GM18907 (cell line): ENCODE data around the gene CDHR4.
"Not testable (repeated sequence)": the region's sequence is repeated elsewhere in the genome, so short reads cannot be mapped to it uniquely, and the experiment has no call there.

Experiments used
- ATAC-seq: cut with Tn5 transposase; IDR thresholded peaks from one replicate; pipeline ENCODE4 v1.9.1; 2021; ENCODE audit warnings: mild to moderate bottlenecking, moderate library complexity; ENCODE audit not compliant: unreplicated experiment

CDHR4 gene

DNA sequence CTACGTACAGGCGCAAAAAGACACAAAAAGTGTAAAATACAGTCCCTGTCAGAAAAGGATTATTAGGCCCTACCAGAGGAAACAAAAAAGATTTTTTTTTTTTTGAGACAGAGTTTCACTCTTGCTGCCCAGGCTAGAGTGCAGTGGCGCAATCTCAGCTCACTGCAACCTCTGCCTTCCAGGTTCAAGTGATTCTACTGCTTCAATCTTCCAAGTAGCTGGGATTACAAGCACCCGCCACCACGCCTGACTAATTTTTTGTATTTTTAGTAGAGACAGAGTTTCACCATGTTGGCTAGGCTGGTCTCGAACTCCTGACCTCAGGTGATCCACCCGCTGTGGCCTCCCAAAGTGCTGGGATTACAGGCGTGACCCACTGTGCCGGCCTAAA is 18.7 kb downstream of the CDHR4 start:
- ATAC-seq: not testable (repeated sequence)

DNA sequence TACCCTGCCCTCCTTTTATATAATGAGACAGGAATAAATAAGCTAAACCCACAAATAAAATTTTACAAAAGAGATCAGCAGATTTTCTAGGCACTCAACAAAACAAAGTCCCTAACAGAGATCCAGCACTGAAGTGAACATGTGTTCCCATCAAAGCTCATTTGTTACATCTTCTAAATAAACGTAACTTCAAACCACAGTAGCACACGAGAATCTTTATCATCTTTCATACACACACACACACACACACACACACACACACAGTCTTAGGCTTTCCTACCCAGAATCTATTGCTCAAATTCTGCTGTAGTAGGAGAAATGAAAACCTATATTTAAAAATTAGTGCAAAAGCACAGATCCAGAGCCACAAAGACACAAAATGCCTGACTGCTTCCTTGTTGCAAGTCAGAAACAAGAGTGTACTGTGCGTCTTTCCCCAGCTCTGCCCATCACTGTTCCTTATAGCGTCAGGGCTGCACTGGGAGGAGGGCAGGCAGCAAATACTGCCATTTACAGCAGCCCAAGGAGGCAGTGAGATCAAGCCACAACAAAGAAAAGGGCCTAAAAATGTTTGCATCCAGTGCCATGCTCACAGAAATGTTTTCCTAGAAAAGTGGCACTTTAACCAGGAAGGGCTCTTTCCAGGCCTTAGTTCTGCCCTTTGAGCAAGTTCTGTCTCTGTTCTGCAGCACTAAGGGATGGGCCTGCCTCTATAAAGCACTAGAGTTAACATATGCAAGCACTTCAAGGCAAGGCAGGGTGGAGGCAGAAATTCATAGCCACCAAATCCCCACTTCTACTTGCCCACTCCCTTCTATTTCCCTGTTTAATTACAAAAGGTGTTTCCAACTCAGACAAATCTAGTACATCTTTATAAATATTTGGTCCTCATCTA is 19.3 kb downstream of the CDHR4 start:
- ATAC-seq: no peak

DNA sequence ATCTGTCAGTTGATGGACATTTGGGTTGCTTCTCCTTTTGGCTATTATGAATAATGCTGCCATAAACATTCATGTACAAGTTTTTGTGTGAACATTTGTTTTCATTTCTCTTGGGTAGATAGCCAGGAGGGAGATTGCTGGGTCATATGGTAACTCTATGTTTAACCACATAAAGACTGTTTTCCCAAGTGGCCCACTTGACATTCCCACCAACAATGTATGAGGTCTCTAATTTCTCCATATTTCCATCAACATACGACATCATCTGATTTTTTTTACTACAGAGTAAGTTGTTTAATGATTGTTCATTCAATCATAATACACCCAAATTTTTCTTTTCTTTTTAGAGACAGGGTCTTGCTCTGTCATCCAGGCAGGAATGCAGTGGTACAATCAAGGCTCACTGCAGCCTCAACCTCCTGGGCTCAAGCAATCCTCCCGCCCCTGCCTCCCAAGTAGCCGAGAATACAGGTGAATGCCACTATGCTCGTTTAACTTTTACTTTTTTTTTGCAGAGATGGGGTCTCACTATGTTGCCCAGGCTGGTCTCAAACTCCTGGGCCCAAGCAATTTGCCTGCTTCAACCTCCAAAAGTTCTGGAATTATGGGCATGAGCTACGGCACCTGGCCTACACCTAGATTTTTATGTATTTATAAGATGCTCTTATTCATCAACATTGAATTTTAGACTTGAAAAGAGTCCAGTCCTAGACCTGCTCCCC is 20.2 kb downstream of the CDHR4 start:
- ATAC-seq: no peak

DNA sequence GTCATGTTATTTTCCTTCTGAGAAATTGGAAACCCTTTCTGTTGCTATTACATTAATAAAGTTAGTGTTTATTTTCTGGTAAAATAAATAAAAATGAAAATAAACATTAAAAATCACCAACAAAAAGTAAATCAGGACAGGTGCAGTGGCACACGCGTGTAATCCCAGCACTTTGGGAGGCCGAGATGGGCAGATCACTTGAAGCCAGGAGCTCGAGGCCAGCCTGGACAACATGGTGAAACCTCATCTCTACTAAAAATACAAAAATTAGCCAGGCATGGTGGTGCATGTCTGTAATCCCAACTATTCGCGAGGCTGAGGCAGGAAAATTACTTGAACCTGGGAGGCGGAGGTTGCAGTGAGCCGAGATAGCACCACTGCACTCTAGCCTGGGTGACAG is 23.6 kb downstream of the CDHR4 start:
- ATAC-seq: not testable (repeated sequence)

DNA sequence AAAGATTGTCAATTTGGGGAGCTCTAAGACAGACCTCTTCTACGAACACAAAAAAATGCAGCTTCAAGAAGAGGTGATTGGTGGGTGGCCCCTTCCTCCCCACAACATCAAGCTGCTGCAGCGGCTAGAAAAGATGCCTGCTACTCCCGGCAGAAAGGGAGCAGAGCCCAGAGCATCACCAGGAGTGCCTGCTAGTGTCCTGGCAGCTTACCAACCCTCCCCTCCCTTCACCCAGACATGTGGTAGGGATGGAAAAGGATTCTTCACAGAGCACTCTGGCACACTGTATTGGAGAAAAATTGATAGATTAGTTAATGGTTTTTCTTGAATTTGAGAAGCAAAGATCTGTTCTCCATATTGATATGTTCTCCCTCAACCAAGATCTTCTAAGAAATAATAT is 24.1 kb downstream of the CDHR4 start:
- ATAC-seq: no peak

DNA sequence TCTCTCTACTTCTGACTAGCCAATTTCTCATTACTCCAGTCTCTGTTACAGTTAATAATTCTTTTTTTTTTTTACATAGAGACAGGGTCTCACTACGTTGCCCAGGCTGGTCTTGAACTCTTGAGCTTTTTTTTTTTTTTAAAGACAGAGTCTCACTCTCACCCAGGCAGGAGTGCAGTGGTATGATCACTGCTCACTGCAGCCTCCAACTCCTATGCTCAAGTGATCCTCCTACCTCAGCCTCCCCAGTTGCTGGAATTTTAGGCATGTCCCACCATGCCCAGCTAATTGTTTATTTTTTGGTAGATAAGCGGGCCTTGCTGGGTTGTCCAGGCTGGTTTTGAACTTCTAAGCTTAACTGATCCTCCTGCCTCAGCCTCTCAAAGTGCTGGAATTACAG is 27.0 kb downstream of the CDHR4 start:
- ATAC-seq: no peak

DNA sequence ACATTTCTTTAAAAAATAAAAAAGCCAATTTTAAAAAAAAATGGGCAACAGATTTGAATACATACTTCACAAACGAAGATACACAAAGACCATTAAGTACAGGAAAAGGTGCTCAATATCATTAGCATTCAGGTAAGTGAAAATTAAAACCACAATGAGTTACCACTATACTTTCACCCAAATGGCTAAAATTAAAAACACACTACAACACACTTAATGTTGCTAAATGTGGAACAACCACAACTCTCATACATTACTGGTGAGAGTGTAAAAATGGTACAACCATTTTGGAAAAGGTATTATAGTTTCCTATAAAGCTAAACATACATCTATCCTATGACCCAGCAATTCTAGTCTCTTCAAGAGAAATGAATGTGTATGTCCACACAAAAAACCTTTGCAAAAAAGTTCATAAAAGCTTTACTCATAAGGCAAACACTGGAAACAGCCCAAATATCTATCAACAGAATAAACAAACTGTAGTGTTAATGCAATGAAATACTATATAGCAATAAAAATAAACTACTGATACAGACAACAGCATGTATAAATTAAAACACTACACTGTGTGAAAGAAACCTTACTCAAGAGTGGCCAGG is 28.2 kb downstream of the CDHR4 start:
- ATAC-seq: no peak

DNA sequence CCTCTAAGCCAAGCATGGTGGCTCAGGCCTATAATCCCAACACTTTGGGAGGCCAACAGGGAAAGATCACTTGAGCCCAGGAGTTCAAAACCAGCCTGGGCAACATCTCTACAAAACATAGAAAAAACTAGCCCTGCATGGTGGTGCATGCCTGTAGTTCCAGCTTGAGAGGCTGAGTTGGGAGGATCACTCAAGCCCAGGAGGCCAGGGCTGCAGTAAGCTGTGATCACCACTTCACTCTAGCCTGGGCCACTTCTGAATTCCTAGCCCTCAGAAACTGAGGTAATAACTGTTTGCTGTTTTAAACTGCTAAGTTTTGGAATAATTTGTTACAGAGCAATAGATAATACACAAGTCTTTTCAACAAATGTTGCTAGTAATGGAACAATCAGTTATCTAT is 29.7 kb downstream of the CDHR4 start:
- no peak for ATAC-seq

DNA sequence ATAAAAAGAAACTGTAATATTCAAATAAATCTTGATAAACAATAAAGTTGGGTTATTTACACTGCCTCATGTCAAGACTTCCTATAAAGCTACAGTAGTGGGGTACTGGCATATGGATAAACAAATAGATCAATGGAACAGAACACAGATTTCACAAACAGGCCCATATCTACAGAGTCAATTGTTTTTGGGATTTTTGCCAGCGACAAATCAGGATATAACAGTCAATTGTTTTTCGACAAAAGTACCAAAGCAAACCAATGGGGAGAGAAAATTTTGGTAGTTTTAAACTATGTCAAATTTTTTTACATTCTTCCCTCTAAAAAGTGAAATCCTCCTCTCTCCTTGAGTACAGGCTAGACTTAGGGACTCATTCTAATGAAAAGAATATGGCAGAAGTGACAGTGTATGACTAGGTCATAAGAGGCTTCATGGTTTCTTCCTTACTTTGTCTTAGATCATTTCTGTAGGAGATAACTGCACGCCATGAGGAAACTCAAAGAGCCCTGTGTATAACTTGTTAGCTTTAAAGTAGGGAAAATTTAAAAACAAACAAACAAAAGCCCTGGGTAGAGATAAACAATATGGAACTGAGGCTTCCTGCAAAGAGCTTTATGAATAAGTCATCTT is 30.3 kb downstream of the CDHR4 start:
- no peak for ATAC-seq

DNA sequence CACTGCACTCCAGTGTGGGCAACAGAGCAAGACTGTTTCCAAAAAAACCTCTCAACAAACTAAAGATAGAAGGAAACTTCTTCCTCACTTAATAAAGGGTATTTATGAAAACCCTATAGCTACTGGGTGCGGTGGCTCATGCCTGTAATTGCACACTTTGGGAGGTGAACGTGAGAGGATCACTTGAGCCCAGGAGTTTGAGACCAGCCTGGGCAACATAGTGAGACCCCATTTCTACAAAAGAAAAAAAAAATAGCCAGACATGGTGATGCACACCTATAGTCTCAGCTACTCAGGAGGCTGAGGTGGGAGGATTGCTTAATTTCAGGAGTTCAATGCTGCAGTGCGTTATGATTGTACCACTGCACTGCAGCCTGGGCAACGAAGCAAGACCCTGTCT is 35.7 kb downstream of the CDHR4 start:
- no peak for ATAC-seq

DNA sequence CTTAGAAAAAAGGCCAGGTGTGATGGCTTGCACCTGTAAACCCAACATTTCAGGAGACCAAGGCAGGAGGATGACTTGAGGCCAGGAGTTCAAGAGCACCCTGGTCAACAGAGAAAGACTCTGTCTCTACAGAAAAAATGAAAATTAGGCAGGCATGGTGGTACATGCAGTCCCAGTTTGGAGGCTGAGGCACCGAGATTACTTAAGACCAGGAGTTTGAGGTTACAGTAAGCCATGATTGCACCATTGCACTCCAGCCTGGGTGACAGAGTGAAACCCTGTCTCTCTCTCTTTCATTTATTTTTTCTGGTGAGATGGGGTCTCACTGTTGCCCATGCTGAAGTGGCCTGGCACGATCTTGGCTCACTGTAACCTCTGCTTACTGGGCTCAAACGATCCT is 38.0 kb downstream of the CDHR4 start:
- no peak for ATAC-seq

DNA sequence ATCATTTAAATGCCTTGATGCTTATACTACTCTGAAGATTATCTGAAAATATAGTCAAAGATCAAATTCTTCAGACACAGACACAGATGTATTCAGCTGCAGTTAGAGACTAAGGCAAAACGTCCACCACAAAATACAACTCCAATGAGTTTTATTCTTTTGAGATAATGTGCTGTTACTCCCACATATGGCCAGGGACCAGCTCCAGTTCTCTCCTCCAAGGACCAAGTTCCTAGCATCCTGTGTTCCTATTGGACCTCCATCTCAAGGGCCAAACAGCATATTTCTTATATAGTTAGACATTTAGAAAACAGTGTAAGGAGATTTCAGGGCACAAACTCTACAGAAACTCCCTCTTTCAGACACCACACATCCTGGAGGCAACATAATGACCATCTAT is 40.4 kb downstream of the CDHR4 start:
- ATAC-seq: no peak

DNA sequence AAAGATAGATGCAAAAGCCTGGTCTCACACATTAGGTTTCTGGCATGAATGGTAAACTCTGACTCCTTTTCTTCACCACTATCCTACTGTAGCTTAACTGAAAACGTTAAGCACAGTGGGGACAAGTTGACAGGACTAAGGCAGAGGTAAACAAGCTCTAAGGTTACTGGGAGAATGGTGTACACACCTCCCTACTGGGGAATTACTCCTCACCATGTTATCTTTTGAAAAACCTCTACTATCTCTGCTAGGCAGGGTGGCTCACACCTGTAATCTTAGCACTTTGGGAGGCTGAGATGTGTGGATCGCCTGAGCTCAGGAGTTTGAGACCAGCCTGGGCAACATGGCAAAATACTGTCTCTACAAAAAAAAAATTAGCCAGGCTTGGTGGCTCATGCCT is 42.5 kb downstream of the CDHR4 start:
- no peak for ATAC-seq

DNA sequence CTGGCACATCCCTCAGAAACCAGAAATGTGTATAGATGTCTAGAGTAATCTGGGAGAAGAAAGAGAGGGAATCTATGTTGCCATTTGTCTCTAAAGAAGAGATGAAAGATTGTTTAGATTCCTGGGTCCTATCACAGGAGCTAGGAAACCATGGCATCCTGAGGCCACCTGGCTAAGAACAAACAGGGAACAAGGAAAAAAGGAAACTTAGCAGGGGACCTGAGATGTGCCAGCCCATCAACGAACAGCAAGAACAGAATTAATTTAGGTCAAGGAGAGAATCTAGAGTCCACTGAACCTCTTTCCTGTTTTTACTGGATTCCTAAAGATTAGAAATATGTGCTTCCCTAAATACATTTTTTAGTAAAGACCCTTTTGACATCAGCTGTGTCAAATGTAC is 43.6 kb downstream of the CDHR4 start:
- no peak for ATAC-seq

DNA sequence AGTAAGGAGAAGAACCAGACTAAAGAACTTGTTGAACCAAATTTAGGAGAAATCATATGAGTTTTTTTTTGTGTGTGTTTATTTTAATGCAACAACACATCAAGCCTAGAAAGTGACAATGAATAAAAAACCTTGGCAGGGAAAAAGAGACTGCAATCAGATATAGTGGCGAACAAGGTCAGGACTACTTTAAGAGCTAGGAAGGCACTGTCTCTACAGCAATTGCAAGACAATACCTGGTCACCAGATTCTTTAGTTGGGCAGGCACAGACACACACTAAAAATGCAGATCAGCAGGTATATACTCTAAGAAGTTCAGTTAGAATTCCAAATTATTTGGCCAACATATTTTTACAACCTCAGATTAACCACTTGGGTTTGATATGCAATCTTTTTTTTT is 45.1 kb downstream of the CDHR4 start:
- no peak for ATAC-seq

DNA sequence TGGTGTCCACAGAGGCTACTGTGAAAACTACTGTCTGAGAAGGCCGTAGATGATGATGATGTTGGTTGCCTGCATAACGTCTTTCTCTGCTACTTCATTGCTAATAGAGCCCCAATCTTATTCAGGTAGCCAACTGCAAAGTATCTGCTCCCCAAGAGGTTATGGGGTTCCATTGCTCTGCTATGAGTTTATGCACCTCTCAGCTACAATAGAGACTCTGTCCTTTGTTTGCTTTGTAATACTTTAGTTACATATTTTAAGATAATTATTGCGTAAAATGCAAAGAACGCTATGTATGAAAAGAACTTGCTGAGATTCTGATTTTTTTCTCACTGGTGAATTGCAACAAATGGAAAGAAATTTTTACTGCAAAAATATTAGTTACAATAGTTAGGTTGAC is 48.2 kb downstream of the CDHR4 start:
- no peak for ATAC-seq

DNA sequence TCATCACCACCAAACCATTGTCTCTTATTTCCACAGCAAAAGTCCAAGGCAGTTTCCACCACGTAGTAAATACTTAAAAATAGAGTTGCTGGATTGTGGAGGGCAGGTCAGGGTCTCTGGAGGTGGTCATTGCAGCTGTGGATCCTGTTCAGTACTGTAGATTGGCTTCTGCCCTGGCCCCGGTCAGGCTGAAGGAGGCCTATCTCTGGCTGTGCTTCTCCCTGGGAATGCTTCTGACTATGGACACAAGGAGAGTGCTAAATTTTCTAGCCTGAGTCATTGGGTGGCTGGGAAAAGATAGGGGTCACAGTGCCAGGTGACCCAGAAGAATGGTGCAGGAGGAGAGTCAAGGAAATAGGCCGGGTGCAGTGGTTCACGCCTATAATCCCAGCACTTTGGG is 49.6 kb downstream of the CDHR4 start:
- no peak for ATAC-seq

DNA sequence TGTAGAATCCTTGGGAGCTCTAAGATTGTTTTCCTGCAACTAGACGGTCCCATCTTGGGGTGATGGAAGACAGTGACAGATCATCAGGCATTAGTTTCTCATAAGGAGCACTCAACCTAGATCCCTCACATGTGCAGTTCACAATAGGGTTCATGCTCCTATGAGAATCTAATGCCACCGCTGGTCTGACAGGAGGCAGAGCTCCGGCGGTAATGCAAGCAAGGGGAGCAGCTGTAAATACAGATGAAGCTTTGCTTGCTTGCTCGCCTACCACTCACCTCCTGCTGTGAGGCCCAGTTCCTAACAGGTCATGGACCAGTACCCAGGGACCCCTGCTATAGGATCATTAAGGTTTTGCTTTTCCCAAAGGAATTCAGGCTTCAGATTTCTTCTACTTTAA is 50.8 kb downstream of the CDHR4 start:
- ATAC-seq: not testable (repeated sequence)

DNA sequence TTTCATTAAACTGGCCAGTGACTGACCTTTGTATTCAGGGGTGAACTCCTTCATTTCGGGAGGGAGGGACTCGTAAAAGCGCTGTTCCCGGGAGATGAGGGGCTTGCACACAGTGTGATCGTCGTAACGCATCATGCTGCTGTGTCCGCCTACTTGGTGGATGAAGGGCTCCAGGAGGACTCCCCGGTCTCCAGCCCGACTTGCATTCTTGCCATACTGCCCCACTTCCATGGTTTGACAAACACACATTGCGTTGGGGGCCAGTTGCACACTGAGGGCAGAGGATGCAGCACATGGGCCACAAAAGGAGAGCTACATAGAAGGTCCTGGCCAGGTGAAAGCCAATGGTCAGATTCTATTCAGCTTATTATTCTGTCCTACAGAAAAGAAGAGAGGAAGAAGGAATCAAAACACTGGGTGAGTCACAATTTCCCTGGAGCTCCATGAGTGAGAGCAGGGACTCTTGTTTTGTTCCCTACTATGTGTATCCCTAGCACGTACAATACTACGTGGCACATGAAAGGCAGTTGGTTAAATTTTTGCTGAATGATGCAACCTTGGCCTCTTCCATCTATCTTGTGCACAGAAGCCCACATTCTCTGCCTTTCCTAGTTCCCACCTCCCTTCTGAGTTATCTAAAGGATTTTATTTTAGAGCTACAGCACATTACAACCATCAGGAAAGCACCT is 51.7 kb downstream of the CDHR4 start:
- ATAC-seq: no peak

DNA sequence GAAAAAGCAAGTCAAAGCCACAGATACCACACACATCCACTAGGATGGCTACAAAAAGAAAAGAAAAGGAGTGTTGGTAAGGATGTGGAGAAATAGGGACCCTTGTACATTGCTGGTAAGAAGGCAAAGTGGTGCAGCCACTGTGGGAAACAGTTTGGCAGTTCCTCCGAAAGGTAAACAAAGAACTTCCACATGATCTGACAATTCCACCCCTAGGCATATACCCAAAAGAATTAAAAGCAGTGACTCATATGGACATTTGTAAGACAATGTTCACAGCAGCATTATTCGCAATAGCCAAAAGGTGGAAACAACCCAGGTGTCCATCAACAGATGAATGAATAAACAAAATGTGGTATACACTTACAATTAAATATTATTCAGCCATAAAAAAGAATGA is 53.7 kb downstream of the CDHR4 start:
- ATAC-seq: no peak
